Heart right ventricle (tissue), 16 donors: Measurements from ENCODE around the gene AAR2. TPM values are rescaled to one million over a fixed set of nuclear protein-coding genes. Genes with fewer than 3 reads are reported as not detected.

Experiments
- ATAC-seq, 8 donors: fragments of 200-7000 bp; cut with Tn5 transposase; one replicate each; pipeline ENCODE4 v1.9.1; 2020; ENCODE audit warnings: mild to moderate bottlenecking in 8 of 8, moderate library complexity in 8 of 8, moderate number of reproducible peaks in 1 of 8
- DNase-seq, 2 donors: peaks; one replicate each; pipeline ENCODE4 v3.0.0-alpha.2; 2020
- H3K27ac ChIP-seq, 10 donors: fragments of 200-600 bp; sonication (generic) in 2 of 10; one replicate each; pipeline versions ENCODE4 v1.5.0 to v1.8.0; 2020 to 2022; ENCODE audit warnings: mild to moderate bottlenecking in 3 of 10
- H3K27me3 ChIP-seq, 7 donors: fragments of 200-600 bp; one replicate each; pipeline ENCODE4 v1.8.0; 2021 to 2022; ENCODE audit warnings: mild to moderate bottlenecking in 2 of 7
- H3K36me3 ChIP-seq, 9 donors: fragments of 200-600 bp; sonication (generic) in 1 of 9; one replicate each; pipeline versions ENCODE4 v1.5.0 to v1.8.0; 2020 to 2022; ENCODE audit warnings: mild to moderate bottlenecking in 2 of 9
- H3K4me1 ChIP-seq, 9 donors: fragments of 200-600 bp; sonication (generic) in 1 of 9; one replicate each; pipeline versions ENCODE4 v1.5.0 to v1.8.0; 2020 to 2022; ENCODE audit warnings: mild to moderate bottlenecking in 4 of 9
- H3K4me3 ChIP-seq, 10 donors: fragments of 200-600 bp; sonication (generic) in 2 of 10; one replicate each; pipeline versions ENCODE4 v1.5.0 to v1.8.0; 2020 to 2022; ENCODE audit warnings: mild to moderate bottlenecking in 7 of 10, moderate library complexity in 2 of 10
- H3K9me3 ChIP-seq, 11 donors: fragments of 200-600 bp in 10 of 11; sonication (generic) in 2 of 11; one replicate each; pipeline versions ENCODE4 v1.5.0 to v1.8.0; 2013 to 2022; ENCODE audit warnings: mild to moderate bottlenecking in 2 of 11, control low read depth in 1 of 11, moderate library complexity in 1 of 11
- CTCF ChIP-seq, 9 donors: fragments of 200-600 bp; sonication (generic) in 2 of 9; IDR thresholded peaks; one replicate each; pipeline versions ENCODE4 v1.5.0 to v1.8.0; 2021 to 2022; ENCODE audit warnings: antibody characterized with exemption in 9 of 9, mild to moderate bottlenecking in 5 of 9, moderate library complexity in 1 of 9
- WGBS, 2 donors: extraction: QIAGEN DNeasy Blood & Tissue Kit; methylation state at CpG; one replicate each; pipeline ENCODE4 v1.1.7; 2013; ENCODE audit warnings: inconsistent platforms in 1 of 2; 5-methylcytosine and 5-hydroxymethylcytosine counted together
- intact Hi-C, 10 donors: fragments of 100-400 bp; cut with DNase I; formaldehyde crosslinking; loops; one replicate each; pipeline versions ENCODE4 v1.11.1 to v1.14.2; 2022
- polyA plus RNA-seq, 2 donors: library from polyadenylated mRNA; stranded (reverse); fragments of 200-250 nt; gene quantifications; one replicate each; pipeline ENCODE4 v1.2.3, GENCODE V29; 2013
- total RNA-seq, 10 donors: library from RNA; stranded (reverse); fragmentation: NEBNext Ultra II Directional in 3 of 10; extraction: Animal tissue kit (Norgen Biotek cat#: 25700) in 3 of 10; gene quantifications; one replicate each; pipeline versions ENCODE4 v1.2.1 to v1.2.4, GENCODE V29; 2021 to 2023
- donor health status: Arrhythmogenic right ventricular cardiomyopathy.
- donor health status: ischemic (EF 13 %, LVEDD 7.1; RV severe dilation, severe dysfunction).
- donor health status: healthy with polysubstance abuse.
- donor health status: DM: no; HTN: yes; CAD: no.
- donor health status: DM: no; HTN: no; CAD: no.
- donor health status: ischemic (EF 25% LVEDD 6.9; RV normal size, moderate dysfunction).
- donor health status: ischemic (EF 25% LVEDD 5.7; RV mildly dilated, moderate dysfunction).
- donor health status: healthy.
- donor health status: DM: yes; HTN: yes; CAD: no.
- donor health status: Ischemic cardiomyopathy.
- donor health status: ischemic (EF 35%, LVEDD 5.7; RV mildly dilated, moderate dysfunction).
- donor health status: nonischemic (EF 11% LVEDD 7.7; RV severe dilation, severe dysfunction).
- donor health status: DM: yes; HTN: yes; CAD: no.
- donor health status: PGD.
- donor health status: ischemic (EF 29% LVEDD 5.4; RV normal size, mild dysfunction).
- donor health status: nonischemic (EF 23%, LVEDD 6.1; RV moderate dilation, normal function).

The AAR2 gene
- total and polyA plus RNA-seq, 12 donors, result 7.8 to 22.7 (median 15.2) TPM

GRCh38 chr20:36217226-36217625, 19.1 kb upstream of the AAR2 start:
- DNase-seq (no peak), ATAC-seq (no peak)
- intact Hi-C loops, result loop anchor here in 4 of 10 donors (5.0 to 10.0 kb wide), 3 partner anchors 220 to 388 kb away; partner anchors contain the start of gene RAB5IF (in 1 of the 4)
- 67 to 68% methylated on average over 4 of the region's 4 CpGs for WGBS, 2 donors
- peaks cover 0 to 83% (median 0%) of the 10 kb centered on the region in 9 donors for H3K36me3 ChIP-seq
- TF ChIP-seq CTCF (IDR thresholded peaks at IDR 0.05), result no peak
- H3K9me3 ChIP-seq, result no peaks in the 10 kb centered on the region
- H3K4me3 ChIP-seq, result no peak overlapping the region
- no peaks in the 10 kb centered on the region for H3K4me1 ChIP-seq
- no peaks in the 10 kb centered on the region for H3K27me3 ChIP-seq
- no peak overlapping the region for H3K27ac ChIP-seq

DNA sequence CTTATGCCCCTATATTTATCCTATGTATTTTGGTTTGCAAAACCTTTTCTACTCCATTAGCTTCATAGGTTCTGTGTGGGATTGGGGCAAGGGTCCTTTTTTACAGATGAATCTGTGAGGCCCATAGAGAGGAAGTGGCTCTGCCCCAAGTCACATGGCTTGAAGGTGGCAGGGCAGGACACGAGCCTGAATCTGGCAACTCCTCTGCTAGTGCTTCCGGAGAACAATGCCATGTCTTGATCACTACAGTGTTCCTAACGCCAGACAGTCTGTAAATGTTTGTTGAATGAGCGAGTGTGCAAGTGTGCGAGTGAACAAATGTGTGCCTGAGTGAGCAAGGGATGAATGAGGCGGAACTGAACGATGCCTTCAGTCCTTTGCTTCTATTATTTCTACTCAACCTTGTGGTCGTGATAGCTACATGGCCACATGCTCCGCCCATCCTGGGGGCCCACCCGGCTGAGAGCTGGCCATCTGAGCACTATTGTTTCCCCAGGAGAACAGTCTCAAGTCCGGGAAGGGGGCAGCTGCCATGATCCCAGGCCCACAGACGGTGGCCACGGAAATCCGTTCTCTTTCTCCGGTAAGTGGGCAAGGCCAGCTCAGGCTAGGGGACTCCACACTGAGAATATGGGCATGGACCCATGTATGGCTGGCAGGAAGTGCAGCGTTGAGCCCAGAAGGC, 17.8 kb upstream of the AAR2 start:
- H3K4me3 ChIP-seq, result no peak overlapping the region
- intact Hi-C loops, result loop anchor here in 4 of 10 donors (5.0 to 10.0 kb wide), 3 partner anchors 219 to 386 kb away; partner anchors contain the start of gene RAB5IF (in 1 of the 4)
- no peak for TF ChIP-seq CTCF (IDR thresholded peaks at IDR 0.05)
- no peaks in the 10 kb centered on the region for H3K9me3 ChIP-seq
- peaks cover 0 to 83% (median 0%) of the 10 kb centered on the region in 9 donors for H3K36me3 ChIP-seq
- ATAC-seq (no peak), DNase-seq (no peak)
- H3K27ac ChIP-seq, result no peak overlapping the region
- H3K27me3 ChIP-seq, result no peaks in the 10 kb centered on the region
- WGBS, 2 donors, result 78 to 82% methylated on average over 16 of the region's 16 CpGs
- no peaks in the 10 kb centered on the region for H3K4me1 ChIP-seq

DNA sequence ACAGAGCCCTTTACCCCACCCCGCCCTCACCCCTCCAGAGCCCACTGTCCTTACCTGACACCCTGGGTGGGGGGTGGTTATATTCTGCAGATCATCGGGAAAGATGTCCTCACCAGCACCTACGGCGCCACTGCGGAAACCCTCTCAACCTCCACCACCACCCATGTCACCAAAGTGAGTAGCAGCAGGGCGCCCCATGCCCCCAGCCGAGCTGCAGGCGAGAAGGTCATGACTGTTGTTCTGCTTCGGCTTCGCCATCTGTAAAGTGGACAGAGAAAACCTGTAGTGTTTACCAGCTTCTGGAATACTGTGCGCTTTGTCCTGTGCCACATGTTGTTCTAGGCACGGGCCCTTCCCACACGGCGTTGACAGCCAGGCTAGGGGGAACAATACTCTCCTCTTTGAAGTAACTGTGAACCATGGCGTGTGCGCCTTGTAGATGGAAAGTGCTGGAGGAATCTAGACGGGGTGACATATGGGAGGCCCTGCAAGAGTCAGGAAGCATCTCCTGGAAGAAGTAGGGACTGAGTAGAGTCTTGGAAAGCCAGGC, 16.5 kb upstream of the AAR2 start:
- H3K27ac ChIP-seq, result no peak overlapping the region
- intact Hi-C loops, result loop anchor here in 4 of 10 donors (5.0 to 10.0 kb wide), 3 partner anchors 218 to 385 kb away; partner anchors contain the start of gene RAB5IF (in 1 of the 4)
- no peak overlapping the region for H3K4me3 ChIP-seq
- ATAC-seq (no peak), DNase-seq (no peak)
- H3K9me3 ChIP-seq, result no peaks in the 10 kb centered on the region
- H3K36me3 ChIP-seq, result peaks cover 0 to 79% (median 0%) of the 10 kb centered on the region in 9 donors
- no peaks in the 10 kb centered on the region for H3K4me1 ChIP-seq
- TF ChIP-seq CTCF (IDR thresholded peaks at IDR 0.05), result no peak
- WGBS, 2 donors, result 92 to 93% methylated on average over 17 of the region's 17 CpGs
- H3K27me3 ChIP-seq, result no peaks in the 10 kb centered on the region

DNA sequence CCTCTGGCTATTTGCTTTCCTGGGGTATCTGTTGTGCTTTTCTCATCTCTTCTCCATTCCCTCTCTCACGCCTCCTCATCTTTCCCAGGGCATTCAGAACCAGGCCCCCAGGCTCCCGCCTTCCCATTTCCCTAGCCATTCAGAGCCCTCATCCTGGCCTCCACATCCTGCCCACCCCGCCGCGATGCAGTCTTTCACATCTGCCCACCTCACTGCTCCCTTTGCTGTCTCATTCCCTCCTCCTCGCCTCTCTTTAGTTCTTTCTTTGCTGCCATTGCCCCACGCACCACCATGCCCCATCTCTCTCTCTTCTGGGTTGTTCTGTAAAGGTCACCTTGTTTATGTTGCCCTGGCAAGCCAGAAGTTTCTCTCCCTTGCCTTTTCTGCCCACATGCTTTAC, 10.6 kb upstream of the AAR2 start:
- H3K27ac ChIP-seq, result no peak overlapping the region
- DNase-seq, result no peak
- 90 to 91% methylated on average over 7 of the region's 7 CpGs for WGBS, 2 donors
- H3K4me3 ChIP-seq, result no peak overlapping the region
- no peaks in the 10 kb centered on the region for H3K4me1 ChIP-seq
- no peaks in the 10 kb centered on the region for H3K27me3 ChIP-seq
- ATAC-seq, result no peak
- intact Hi-C loops, result no loop called here
- no peaks in the 10 kb centered on the region for H3K9me3 ChIP-seq
- TF ChIP-seq CTCF (IDR thresholded peaks at IDR 0.05), result no peak
- peaks cover 0 to 83% (median 0%) of the 10 kb centered on the region in 9 donors for H3K36me3 ChIP-seq
